ENCODE results near the gene BAD. TPM values are rescaled to one million over a fixed set of nuclear protein-coding genes. Genes with fewer than 3 reads are reported as not detected.

The BAD gene
- total RNA-seq, 1 donor from 2014 or later: 47.0 TPM

DNA sequence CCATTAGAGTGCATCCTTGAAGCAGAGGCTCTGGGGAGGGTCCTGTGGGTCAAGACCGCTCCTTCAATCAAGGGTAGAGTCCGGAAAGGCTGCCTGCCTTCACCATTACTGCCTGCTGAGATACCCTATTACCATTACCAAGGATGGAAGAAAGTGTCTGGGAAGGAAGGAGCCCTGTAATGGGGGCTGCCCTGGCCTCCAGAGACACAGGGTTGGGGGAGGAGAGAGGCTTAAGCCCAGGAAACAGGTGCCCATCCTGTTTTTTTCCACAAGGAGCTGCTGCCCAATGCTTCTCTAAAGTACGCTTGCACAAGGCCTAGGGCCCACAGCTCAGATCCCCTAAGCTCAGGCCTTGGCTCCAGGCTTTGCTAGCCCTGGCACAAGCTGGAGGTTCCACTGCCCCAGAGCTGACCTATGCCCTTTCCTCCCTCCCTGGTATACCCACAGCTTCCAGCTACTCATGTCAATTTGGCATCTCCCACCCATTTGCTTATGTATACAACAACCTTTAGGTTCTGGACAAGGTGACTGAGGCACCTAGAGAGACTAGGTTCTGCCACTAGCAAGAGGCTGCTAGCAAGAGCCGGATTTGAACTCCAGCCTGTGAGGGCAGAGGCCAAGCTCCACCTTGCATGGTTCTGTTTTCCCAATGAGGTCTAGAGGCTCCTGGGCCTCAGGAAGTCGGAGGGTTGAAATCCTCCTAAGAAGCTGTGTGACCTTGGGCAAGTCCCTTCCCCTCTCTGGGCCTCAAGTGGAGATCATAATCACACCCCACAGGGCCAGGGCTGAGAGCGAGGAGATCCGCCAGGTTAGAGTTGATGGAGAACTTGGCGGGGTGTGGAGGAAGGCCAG lies 34.7 kb downstream of the BAD start:
- no peak overlapping the region for H3K27ac Mint-ChIP-seq (ENCODE audit: unreplicated experiment)
- peaks cover 9% of the 10 kb centered on the region for H3K9me3 Mint-ChIP-seq (ENCODE audit: unreplicated experiment)
- H3K27me3 Mint-ChIP-seq (ENCODE audit: unreplicated experiment): peaks cover 8% of the 10 kb centered on the region
- peak overlapping the region; percentile 25 for H3K4me3 Mint-ChIP-seq (ENCODE audit: unreplicated experiment)
- TF ChIP-seq, protein P1, sequence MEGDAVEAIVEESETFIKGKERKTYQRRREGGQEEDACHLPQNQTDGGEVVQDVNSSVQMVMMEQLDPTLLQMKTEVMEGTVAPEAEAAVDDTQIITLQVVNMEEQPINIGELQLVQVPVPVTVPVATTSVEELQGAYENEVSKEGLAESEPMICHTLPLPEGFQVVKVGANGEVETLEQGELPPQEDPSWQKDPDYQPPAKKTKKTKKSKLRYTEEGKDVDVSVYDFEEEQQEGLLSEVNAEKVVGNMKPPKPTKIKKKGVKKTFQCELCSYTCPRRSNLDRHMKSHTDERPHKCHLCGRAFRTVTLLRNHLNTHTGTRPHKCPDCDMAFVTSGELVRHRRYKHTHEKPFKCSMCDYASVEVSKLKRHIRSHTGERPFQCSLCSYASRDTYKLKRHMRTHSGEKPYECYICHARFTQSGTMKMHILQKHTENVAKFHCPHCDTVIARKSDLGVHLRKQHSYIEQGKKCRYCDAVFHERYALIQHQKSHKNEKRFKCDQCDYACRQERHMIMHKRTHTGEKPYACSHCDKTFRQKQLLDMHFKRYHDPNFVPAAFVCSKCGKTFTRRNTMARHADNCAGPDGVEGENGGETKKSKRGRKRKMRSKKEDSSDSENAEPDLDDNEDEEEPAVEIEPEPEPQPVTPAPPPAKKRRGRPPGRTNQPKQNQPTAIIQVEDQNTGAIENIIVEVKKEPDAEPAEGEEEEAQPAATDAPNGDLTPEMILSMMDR (IDR thresholded peaks at IDR 0.05; ENCODE audit: partially characterized antibody, unreplicated experiment): no peak
- H3K4me1 Mint-ChIP-seq (ENCODE audit: low read depth, unreplicated experiment): peaks cover 12% of the 10 kb centered on the region
- no peaks in the 10 kb centered on the region for H3K36me3 Mint-ChIP-seq (ENCODE audit: unreplicated experiment)
- DNase-seq: no peak

DNA sequence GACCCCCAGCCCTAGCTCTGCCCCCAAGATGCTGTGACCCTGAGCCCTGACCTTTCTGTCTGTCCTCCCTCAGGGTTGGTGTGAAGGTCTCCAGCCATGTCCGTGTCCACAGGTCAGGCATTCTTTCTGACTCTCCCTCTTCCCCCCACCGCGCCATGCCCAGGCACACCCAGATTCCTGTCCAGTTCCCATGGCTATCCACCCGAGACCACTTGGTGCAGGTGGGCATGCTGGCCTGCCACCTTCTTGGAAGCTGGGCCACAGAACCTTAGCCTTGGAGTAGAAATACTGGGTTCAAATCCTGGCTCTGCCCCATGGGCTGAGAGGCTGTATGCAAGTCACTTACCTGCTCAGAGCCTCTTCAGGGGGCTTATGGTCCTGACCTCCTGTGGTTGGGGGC lies 35.4 kb downstream of the BAD start:
- no peak overlapping the region for H3K27ac Mint-ChIP-seq (ENCODE audit: unreplicated experiment)

DNA sequence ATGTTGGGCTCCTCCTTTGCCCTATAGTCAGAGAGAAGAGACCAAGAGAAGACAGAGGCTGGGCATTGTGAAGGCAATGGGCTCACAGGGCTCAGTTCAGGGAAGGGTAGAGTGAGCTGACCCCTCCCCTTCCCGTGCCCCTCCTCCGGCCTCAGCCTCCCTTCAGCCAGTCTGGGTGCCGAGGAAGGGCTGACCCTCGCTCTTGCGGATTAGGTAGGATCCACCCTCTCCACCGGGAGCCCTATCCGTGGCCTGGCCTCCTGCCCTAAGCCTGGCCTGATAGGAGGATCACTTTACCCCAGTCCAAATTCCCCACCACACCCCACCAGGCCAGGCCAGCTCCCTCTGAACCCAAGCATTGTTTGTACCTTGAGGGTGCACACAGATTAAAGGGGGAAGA lies 35.9 kb downstream of the BAD start:
- TF ChIP-seq, protein P1 (IDR thresholded peaks at IDR 0.05; ENCODE audit: partially characterized antibody, unreplicated experiment): no peak
- DNase-seq: no peak
- H3K36me3 Mint-ChIP-seq (ENCODE audit: unreplicated experiment): no peaks in the 10 kb centered on the region
- H3K4me1 Mint-ChIP-seq (ENCODE audit: low read depth, unreplicated experiment): peaks cover 8% of the 10 kb centered on the region
- peak overlapping the region; percentile 95 for H3K4me3 Mint-ChIP-seq (ENCODE audit: unreplicated experiment)
- H3K27me3 Mint-ChIP-seq (ENCODE audit: unreplicated experiment): peaks cover 8% of the 10 kb centered on the region
- peaks cover 16% of the 10 kb centered on the region for H3K9me3 Mint-ChIP-seq (ENCODE audit: unreplicated experiment)
- peak overlapping the region; percentile 94 for H3K27ac Mint-ChIP-seq (ENCODE audit: unreplicated experiment)

More for the DNA sequence above, 35.4 kb downstream of the BAD start:
- peaks cover 12% of the 10 kb centered on the region for H3K4me1 Mint-ChIP-seq (ENCODE audit: low read depth, unreplicated experiment)
- H3K36me3 Mint-ChIP-seq (ENCODE audit: unreplicated experiment): no peaks in the 10 kb centered on the region
- TF ChIP-seq, protein P1 (IDR thresholded peaks at IDR 0.05; ENCODE audit: partially characterized antibody, unreplicated experiment): no peak
- peaks cover 8% of the 10 kb centered on the region for H3K27me3 Mint-ChIP-seq (ENCODE audit: unreplicated experiment)
- H3K9me3 Mint-ChIP-seq (ENCODE audit: unreplicated experiment): peaks cover 11% of the 10 kb centered on the region
- peak overlapping the region; percentile 25 for H3K4me3 Mint-ChIP-seq (ENCODE audit: unreplicated experiment)
- no peak for DNase-seq

DNA sequence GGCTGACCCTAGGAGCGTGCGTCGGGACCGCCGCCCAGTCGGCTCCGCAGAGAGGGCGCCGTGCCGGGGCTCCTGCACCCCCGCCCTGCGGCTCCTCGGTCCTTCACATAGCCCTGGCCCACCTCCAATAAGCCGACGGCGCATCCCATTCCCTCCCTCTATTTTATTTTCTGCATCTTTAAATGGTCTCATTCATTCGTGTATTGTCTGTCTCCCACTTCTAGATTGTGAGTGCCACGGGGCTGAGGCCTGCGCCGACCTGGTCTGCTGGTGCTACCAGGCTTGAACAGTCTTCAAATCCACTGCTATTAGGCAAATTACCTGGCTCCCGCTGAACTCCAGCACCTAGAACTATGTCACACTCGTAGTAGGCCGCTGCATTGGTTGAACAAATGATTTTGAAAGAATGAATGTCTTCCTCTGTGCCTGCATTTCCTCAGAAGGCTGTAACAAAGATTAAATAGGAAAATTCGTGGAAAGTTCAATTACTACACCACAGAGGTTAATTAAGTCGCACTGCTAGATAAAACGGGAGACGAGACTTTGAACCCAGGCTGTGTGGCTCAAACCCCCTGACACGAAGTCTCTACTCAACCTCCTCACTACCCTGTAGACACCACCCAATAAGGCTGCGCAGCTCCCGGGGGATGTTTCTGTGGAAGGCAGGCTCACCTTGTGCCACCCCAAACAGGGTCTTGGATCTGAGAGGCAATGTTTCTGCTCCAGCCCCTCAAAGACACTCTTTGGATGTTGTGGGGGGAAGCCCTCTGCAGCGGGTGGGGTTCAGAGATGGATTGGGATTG lies 36.5 kb downstream of the BAD start:
- TF ChIP-seq, protein P1 (IDR thresholded peaks at IDR 0.05; ENCODE audit: partially characterized antibody, unreplicated experiment): no peak
- Mint-ChIP-seq H3K4me3 (ENCODE audit: unreplicated experiment) (peak overlapping the region; percentile 95), H3K36me3 (ENCODE audit: unreplicated experiment) (no peaks in the 10 kb centered on the region), H3K9me3 (ENCODE audit: unreplicated experiment) (peaks cover 19% of the 10 kb centered on the region), H3K27ac (ENCODE audit: unreplicated experiment) (peak overlapping the region; percentile 94), H3K4me1 (ENCODE audit: low read depth, unreplicated experiment) (peaks cover 7% of the 10 kb centered on the region), H3K27me3 (ENCODE audit: unreplicated experiment) (peaks cover 10% of the 10 kb centered on the region)
- DNase-seq: no peak
